HG03097 (cell line): Measurements from ENCODE around the gene TDRD12.

Source experiments
- ATAC-seq: cut with Tn5 transposase; IDR thresholded peaks from one replicate; pipeline ENCODE4 v1.9.1; 2021; ENCODE audit not compliant: unreplicated experiment, low FRiP score

The TDRD12 gene

GRCh38 chr19:32800191-32800590, 80.6 kb downstream of the TDRD12 start:
- no peak for ATAC-seq

GRCh38 chr19:32800754-32801153, 81.2 kb downstream of the TDRD12 start:
- ATAC-seq, result no peak

GRCh38 chr19:32802840-32803239, 83.3 kb downstream of the TDRD12 start:
- no peak for ATAC-seq

- ATAC-seq, result no peak
Measured at GRCh38 chr19:32808236-32808635, 88.7 kb downstream of the TDRD12 start.

- ATAC-seq, result no peak
Measured at GRCh38 chr19:32809254-32809653, 89.7 kb downstream of the TDRD12 start.

GRCh38 chr19:32809754-32810153, 90.2 kb downstream of the TDRD12 start:
- no peak for ATAC-seq

- no peak for ATAC-seq
Measured at GRCh38 chr19:32810452-32810851, 90.9 kb downstream of the TDRD12 start.

- no peak for ATAC-seq
Measured at GRCh38 chr19:32811151-32811550, 91.6 kb downstream of the TDRD12 start.

- no peak for ATAC-seq
Measured at GRCh38 chr19:32812036-32812435, 92.5 kb downstream of the TDRD12 start.

- ATAC-seq, result no peak
Measured at GRCh38 chr19:32812571-32812970, 93.0 kb downstream of the TDRD12 start.

GRCh38 chr19:32813862-32814425, 94.4 kb downstream of the TDRD12 start:
- ATAC-seq, result no peak

GRCh38 chr19:32814624-32815023, 95.1 kb downstream of the TDRD12 start:
- no peak for ATAC-seq

GRCh38 chr19:32816555-32817099, 97.1 kb downstream of the TDRD12 start:
- no peak for ATAC-seq

- no peak for ATAC-seq
Measured at GRCh38 chr19:32817569-32818476, 98.3 kb downstream of the TDRD12 start.

GRCh38 chr19:32818536-32818935, 99.0 kb downstream of the TDRD12 start:
- ATAC-seq, result no peak

- no peak for ATAC-seq
Measured at GRCh38 chr19:32819419-32820400, 100.1 kb downstream of the TDRD12 start.

GRCh38 chr19:32822916-32823746, 103.6 kb downstream of the TDRD12 start:
- no peak for ATAC-seq

GRCh38 chr19:32823747-32824102, 104.2 kb downstream of the TDRD12 start:
- no peak for ATAC-seq

GRCh38 chr19:32824191-32824751, 104.7 kb downstream of the TDRD12 start:
- ATAC-seq, result no peak
